WTC11 (cell line): Measurements from ENCODE around the gene GNA12. TPM values are rescaled to one million over a fixed set of nuclear protein-coding genes. Genes with fewer than 3 reads are reported as not detected.

Experiments
- ATAC-seq: fragments of 200-7000 bp; cut with Tn5 transposase; 2 replicates; pipeline ENCODE4 v1.10.0; 2021; ENCODE audit warnings: mild to moderate bottlenecking, moderate library complexity
- CTCF ChIA-PET: fragments of 300-600 bp; sonication (Branson Sonifier 250); formaldehyde crosslinking; loops from one replicate; lab custom pipeline; 2021; ENCODE audit warnings: antibody characterized with exemption; lab: Charles Lee
- POLR2A ChIA-PET: fragments of 350-600 bp; sonication (Branson Sonifier 250); formaldehyde crosslinking; loops from one replicate; lab custom pipeline; 2021; ENCODE audit warnings: antibody characterized with exemption; lab: Charles Lee
- DNase-seq: peaks from one replicate; pipeline ENCODE4 v3.0.0; 2021; ENCODE audit warnings: low spot score
- H3K27ac Mint-ChIP-seq: 2 replicates; pipeline ENCODE4 v1.8.0; 2021; ENCODE audit warnings: mixed read lengths
- H3K27me3 Mint-ChIP-seq: 2 replicates; pipeline ENCODE4 v1.8.0; 2021; ENCODE audit warnings: low read depth, mild to moderate bottlenecking, moderate library complexity, mixed read lengths
- H3K36me3 Mint-ChIP-seq: 2 replicates; pipeline ENCODE4 v1.8.0; 2021; ENCODE audit warnings: mixed read lengths
- H3K4me1 Mint-ChIP-seq: 2 replicates; pipeline ENCODE4 v1.8.0; 2022; ENCODE audit warnings: mixed read lengths
- H3K4me3 Mint-ChIP-seq: 2 replicates; pipeline ENCODE4 v1.8.0; 2021; ENCODE audit warnings: mild to moderate bottlenecking, moderate library complexity, mixed read lengths
- H3K9me3 Mint-ChIP-seq: 2 replicates; pipeline ENCODE4 v1.8.0; 2021; ENCODE audit warnings: mixed read lengths
- ETV6 ChIP-seq: sonication (generic); formaldehyde crosslinking; IDR thresholded peaks from 2 replicates; pipeline ENCODE4 v1.8.1; 2022; ENCODE audit warnings: mild to moderate bottlenecking, missing genetic modification reagents
- FOXJ3 ChIP-seq: sonication (generic); formaldehyde crosslinking; IDR thresholded peaks from 2 replicates; pipeline ENCODE4 v1.9.0; 2021; ENCODE audit warnings: missing genetic modification reagents, mild to moderate bottlenecking, borderline replicate concordance
- FOXK1 ChIP-seq: sonication (generic); formaldehyde crosslinking; IDR thresholded peaks from 2 replicates; pipeline ENCODE4 v1.8.0; 2022; ENCODE audit warnings: mild to moderate bottlenecking, moderate library complexity, missing genetic modification reagents
- KAT7 ChIP-seq: sonication (generic); formaldehyde crosslinking; IDR thresholded peaks from 2 replicates; pipeline ENCODE4 v1.8.1; 2023; ENCODE audit warnings: missing genetic modification reagents, mild to moderate bottlenecking, borderline replicate concordance
- NFYB ChIP-seq: sonication (generic); formaldehyde crosslinking; conservative IDR thresholded peaks from 2 replicates; pipeline ENCODE4 v1.8.0; 2022; ENCODE audit warnings: low read depth, missing genetic modification reagents
- NR3C1 ChIP-seq: sonication (generic); formaldehyde crosslinking; conservative IDR thresholded peaks from 2 replicates; pipeline ENCODE4 v1.8.1; 2023; ENCODE audit warnings: low read depth, mild to moderate bottlenecking, missing genetic modification reagents
- SMAD4 ChIP-seq: sonication (generic); formaldehyde crosslinking; IDR thresholded peaks from 2 replicates; pipeline ENCODE4 v1.8.0; 2022; ENCODE audit warnings: mild to moderate bottlenecking, missing genetic modification reagents
- TEAD1 ChIP-seq: sonication (generic); formaldehyde crosslinking; IDR thresholded peaks from 2 replicates; pipeline ENCODE4 v1.8.0; 2022; ENCODE audit warnings: mild to moderate bottlenecking, missing genetic modification reagents
- ZNF317 ChIP-seq: sonication (generic); formaldehyde crosslinking; IDR thresholded peaks from 2 replicates; pipeline ENCODE4 v1.8.1; 2023; ENCODE audit warnings: low read depth, mild to moderate bottlenecking, moderate library complexity, missing genetic modification reagents, borderline replicate concordance
- ZNF423 ChIP-seq: fragments of 250-450 bp; sonication (Bioruptor Pico); IDR thresholded peaks from 2 replicates; pipeline ENCODE4 v2.1.2; 2022; ENCODE audit warnings: mild to moderate bottlenecking, moderate library complexity
- ZNF671 ChIP-seq: fragments of 250-450 bp; sonication (Bioruptor Pico); IDR thresholded peaks from 2 replicates; pipeline ENCODE4 v1.8.0; 2021; ENCODE audit warnings: mild to moderate bottlenecking
- total RNA-seq: library from RNA; stranded (reverse); gene quantifications from 3 replicates; pipeline ENCODE4 v1.2.3, GENCODE V29; 2021
- TF ChIP-seq, protein P1 (sequence below): fragments of 250-450 bp; sonication (Bioruptor Pico); IDR thresholded peaks from 2 replicates; pipeline ENCODE4 v1.9.0; 2021; ENCODE audit warnings: mild to moderate bottlenecking, borderline replicate concordance
- TF ChIP-seq, protein P2 (sequence below): sonication (generic); formaldehyde crosslinking; IDR thresholded peaks from 2 replicates; pipeline ENCODE4 v1.8.0; 2022; ENCODE audit warnings: mild to moderate bottlenecking, missing genetic modification reagents
- TF ChIP-seq, protein P3 (sequence below): sonication (generic); formaldehyde crosslinking; IDR thresholded peaks from 2 replicates; pipeline ENCODE4 v1.8.1; 2023; ENCODE audit warnings: mild to moderate bottlenecking, missing genetic modification reagents, borderline replicate concordance
- TF ChIP-seq, protein P4 (sequence below): sonication (generic); formaldehyde crosslinking; IDR thresholded peaks from 2 replicates; pipeline ENCODE4 v1.8.0; 2023; ENCODE audit warnings: missing genetic modification reagents, mild to moderate bottlenecking, borderline replicate concordance
- TF ChIP-seq, protein P5 (sequence below): sonication (generic); formaldehyde crosslinking; IDR thresholded peaks from 2 replicates; pipeline ENCODE4 v1.8.0; 2022; ENCODE audit warnings: mild to moderate bottlenecking, missing genetic modification reagents
- TF ChIP-seq, protein P6 (sequence below): fragments of 250-450 bp; sonication (Bioruptor Pico); IDR thresholded peaks from 2 replicates; pipeline ENCODE4 v1.8.0; 2021; ENCODE audit warnings: mild to moderate bottlenecking
- TF ChIP-seq, protein P7 (sequence below): sonication (generic); formaldehyde crosslinking; IDR thresholded peaks from 2 replicates; pipeline ENCODE4 v1.8.1; 2023; ENCODE audit warnings: mild to moderate bottlenecking, moderate library complexity, missing genetic modification reagents

GNA12 gene
- total RNA-seq, 1 experiment from 2014 or later: 99.6 TPM

DNA sequence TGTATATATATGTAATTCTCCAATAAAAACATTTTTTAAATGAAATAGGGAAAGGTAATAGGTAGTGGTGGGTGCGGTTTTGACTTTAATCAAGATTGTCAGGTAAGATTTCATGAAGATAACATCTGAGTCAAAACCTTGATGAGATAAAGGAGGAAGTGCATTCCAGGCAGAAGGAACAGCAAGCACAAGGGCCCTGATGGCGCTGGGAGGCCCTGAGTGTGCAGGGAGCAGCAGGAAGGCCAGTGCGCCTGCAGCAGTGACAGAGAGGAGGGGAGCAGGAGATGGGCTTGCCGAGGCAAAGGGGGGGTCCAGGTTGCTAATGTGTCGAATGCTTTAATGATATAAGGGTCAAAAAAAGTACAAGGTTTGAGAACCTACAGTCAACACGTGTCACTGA is 69.8 kb downstream of the GNA12 start (continued):
- TF ChIP-seq, protein P1, sequence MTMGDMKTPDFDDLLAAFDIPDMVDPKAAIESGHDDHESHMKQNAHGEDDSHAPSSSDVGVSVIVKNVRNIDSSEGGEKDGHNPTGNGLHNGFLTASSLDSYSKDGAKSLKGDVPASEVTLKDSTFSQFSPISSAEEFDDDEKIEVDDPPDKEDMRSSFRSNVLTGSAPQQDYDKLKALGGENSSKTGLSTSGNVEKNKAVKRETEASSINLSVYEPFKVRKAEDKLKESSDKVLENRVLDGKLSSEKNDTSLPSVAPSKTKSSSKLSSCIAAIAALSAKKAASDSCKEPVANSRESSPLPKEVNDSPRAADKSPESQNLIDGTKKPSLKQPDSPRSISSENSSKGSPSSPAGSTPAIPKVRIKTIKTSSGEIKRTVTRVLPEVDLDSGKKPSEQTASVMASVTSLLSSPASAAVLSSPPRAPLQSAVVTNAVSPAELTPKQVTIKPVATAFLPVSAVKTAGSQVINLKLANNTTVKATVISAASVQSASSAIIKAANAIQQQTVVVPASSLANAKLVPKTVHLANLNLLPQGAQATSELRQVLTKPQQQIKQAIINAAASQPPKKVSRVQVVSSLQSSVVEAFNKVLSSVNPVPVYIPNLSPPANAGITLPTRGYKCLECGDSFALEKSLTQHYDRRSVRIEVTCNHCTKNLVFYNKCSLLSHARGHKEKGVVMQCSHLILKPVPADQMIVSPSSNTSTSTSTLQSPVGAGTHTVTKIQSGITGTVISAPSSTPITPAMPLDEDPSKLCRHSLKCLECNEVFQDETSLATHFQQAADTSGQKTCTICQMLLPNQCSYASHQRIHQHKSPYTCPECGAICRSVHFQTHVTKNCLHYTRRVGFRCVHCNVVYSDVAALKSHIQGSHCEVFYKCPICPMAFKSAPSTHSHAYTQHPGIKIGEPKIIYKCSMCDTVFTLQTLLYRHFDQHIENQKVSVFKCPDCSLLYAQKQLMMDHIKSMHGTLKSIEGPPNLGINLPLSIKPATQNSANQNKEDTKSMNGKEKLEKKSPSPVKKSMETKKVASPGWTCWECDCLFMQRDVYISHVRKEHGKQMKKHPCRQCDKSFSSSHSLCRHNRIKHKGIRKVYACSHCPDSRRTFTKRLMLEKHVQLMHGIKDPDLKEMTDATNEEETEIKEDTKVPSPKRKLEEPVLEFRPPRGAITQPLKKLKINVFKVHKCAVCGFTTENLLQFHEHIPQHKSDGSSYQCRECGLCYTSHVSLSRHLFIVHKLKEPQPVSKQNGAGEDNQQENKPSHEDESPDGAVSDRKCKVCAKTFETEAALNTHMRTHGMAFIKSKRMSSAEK (CRISPR knock-in tag): no peak
- TF ChIP-seq TEAD1: no peak
- TF ChIP-seq ETV6: no peak
- TF ChIP-seq, protein P2, sequence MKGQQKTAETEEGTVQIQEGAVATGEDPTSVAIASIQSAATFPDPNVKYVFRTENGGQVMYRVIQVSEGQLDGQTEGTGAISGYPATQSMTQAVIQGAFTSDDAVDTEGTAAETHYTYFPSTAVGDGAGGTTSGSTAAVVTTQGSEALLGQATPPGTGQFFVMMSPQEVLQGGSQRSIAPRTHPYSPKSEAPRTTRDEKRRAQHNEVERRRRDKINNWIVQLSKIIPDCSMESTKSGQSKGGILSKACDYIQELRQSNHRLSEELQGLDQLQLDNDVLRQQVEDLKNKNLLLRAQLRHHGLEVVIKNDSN (CRISPR knock-in tag): no peak
- TF ChIP-seq FOXK1: no peak
- no peak for TF ChIP-seq ZNF423 (CRISPR knock-in tag)
- TF ChIP-seq, protein P3, sequence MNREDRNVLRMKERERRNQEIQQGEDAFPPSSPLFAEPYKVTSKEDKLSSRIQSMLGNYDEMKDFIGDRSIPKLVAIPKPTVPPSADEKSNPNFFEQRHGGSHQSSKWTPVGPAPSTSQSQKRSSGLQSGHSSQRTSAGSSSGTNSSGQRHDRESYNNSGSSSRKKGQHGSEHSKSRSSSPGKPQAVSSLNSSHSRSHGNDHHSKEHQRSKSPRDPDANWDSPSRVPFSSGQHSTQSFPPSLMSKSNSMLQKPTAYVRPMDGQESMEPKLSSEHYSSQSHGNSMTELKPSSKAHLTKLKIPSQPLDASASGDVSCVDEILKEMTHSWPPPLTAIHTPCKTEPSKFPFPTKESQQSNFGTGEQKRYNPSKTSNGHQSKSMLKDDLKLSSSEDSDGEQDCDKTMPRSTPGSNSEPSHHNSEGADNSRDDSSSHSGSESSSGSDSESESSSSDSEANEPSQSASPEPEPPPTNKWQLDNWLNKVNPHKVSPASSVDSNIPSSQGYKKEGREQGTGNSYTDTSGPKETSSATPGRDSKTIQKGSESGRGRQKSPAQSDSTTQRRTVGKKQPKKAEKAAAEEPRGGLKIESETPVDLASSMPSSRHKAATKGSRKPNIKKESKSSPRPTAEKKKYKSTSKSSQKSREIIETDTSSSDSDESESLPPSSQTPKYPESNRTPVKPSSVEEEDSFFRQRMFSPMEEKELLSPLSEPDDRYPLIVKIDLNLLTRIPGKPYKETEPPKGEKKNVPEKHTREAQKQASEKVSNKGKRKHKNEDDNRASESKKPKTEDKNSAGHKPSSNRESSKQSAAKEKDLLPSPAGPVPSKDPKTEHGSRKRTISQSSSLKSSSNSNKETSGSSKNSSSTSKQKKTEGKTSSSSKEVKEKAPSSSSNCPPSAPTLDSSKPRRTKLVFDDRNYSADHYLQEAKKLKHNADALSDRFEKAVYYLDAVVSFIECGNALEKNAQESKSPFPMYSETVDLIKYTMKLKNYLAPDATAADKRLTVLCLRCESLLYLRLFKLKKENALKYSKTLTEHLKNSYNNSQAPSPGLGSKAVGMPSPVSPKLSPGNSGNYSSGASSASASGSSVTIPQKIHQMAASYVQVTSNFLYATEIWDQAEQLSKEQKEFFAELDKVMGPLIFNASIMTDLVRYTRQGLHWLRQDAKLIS (CRISPR knock-in tag): no peak

DNA sequence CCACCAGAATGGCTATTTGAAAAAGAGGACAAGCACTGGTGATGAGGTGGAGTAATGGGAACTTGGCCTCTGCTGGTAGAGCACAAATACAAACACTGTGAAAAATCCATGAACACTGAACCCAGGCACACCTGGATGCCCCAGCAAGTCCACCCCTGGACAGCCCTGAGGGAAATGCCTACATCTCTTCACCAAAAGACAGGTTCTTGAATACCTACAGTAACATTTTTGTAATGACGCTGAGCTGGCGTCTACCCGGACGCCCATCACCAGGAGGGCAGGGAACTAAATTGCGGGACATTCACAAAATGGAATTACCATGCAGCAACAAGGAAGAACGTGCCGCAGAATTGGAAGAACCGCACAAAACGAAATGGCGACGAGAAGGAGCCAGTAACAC is 70.5 kb downstream of the GNA12 start:
- ChIA-PET CTCF (interaction anchor here (0.7 kb wide), 1 partner anchor 13 kb away, joined by 3 read pairs; no protein-coding TSS in a partner anchor), POLR2A (no interaction called here)
- no peaks in the 10 kb centered on the region for H3K27me3 Mint-ChIP-seq
- ATAC-seq (no peak), DNase-seq (no peak)
- peaks cover 37% of the 10 kb centered on the region for H3K36me3 Mint-ChIP-seq
- no peak overlapping the region for H3K4me3 Mint-ChIP-seq
- peak overlapping the region; percentile 50 for H3K27ac Mint-ChIP-seq
- H3K9me3 Mint-ChIP-seq: peaks cover 5% of the 10 kb centered on the region
- peaks cover 23% of the 10 kb centered on the region for H3K4me1 Mint-ChIP-seq
- TF ChIP-seq, protein P4, sequence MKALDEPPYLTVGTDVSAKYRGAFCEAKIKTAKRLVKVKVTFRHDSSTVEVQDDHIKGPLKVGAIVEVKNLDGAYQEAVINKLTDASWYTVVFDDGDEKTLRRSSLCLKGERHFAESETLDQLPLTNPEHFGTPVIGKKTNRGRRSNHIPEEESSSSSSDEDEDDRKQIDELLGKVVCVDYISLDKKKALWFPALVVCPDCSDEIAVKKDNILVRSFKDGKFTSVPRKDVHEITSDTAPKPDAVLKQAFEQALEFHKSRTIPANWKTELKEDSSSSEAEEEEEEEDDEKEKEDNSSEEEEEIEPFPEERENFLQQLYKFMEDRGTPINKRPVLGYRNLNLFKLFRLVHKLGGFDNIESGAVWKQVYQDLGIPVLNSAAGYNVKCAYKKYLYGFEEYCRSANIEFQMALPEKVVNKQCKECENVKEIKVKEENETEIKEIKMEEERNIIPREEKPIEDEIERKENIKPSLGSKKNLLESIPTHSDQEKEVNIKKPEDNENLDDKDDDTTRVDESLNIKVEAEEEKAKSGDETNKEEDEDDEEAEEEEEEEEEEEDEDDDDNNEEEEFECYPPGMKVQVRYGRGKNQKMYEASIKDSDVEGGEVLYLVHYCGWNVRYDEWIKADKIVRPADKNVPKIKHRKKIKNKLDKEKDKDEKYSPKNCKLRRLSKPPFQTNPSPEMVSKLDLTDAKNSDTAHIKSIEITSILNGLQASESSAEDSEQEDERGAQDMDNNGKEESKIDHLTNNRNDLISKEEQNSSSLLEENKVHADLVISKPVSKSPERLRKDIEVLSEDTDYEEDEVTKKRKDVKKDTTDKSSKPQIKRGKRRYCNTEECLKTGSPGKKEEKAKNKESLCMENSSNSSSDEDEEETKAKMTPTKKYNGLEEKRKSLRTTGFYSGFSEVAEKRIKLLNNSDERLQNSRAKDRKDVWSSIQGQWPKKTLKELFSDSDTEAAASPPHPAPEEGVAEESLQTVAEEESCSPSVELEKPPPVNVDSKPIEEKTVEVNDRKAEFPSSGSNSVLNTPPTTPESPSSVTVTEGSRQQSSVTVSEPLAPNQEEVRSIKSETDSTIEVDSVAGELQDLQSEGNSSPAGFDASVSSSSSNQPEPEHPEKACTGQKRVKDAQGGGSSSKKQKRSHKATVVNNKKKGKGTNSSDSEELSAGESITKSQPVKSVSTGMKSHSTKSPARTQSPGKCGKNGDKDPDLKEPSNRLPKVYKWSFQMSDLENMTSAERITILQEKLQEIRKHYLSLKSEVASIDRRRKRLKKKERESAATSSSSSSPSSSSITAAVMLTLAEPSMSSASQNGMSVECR (CRISPR knock-in tag): no peak
- TF ChIP-seq, protein P5, sequence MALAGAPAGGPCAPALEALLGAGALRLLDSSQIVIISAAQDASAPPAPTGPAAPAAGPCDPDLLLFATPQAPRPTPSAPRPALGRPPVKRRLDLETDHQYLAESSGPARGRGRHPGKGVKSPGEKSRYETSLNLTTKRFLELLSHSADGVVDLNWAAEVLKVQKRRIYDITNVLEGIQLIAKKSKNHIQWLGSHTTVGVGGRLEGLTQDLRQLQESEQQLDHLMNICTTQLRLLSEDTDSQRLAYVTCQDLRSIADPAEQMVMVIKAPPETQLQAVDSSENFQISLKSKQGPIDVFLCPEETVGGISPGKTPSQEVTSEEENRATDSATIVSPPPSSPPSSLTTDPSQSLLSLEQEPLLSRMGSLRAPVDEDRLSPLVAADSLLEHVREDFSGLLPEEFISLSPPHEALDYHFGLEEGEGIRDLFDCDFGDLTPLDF (CRISPR knock-in tag): no peak
- TF ChIP-seq NR3C1 (CRISPR knock-in tag): no peak
- TF ChIP-seq ZNF317 (CRISPR knock-in tag): no peak
- TF ChIP-seq FOXJ3 (CRISPR knock-in tag): no peak
- TF ChIP-seq NFYB: no peak
- no peak for TF ChIP-seq KAT7
- TF ChIP-seq SMAD4 (CRISPR knock-in tag): no peak
- TF ChIP-seq ZNF671 (CRISPR knock-in tag): no peak
- no peak for TF ChIP-seq ZNF423 (CRISPR knock-in tag)
- TF ChIP-seq, protein P6, sequence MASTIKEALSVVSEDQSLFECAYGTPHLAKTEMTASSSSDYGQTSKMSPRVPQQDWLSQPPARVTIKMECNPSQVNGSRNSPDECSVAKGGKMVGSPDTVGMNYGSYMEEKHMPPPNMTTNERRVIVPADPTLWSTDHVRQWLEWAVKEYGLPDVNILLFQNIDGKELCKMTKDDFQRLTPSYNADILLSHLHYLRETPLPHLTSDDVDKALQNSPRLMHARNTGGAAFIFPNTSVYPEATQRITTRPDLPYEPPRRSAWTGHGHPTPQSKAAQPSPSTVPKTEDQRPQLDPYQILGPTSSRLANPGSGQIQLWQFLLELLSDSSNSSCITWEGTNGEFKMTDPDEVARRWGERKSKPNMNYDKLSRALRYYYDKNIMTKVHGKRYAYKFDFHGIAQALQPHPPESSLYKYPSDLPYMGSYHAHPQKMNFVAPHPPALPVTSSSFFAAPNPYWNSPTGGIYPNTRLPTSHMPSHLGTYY (CRISPR knock-in tag): no peak
- TF ChIP-seq, protein P7, sequence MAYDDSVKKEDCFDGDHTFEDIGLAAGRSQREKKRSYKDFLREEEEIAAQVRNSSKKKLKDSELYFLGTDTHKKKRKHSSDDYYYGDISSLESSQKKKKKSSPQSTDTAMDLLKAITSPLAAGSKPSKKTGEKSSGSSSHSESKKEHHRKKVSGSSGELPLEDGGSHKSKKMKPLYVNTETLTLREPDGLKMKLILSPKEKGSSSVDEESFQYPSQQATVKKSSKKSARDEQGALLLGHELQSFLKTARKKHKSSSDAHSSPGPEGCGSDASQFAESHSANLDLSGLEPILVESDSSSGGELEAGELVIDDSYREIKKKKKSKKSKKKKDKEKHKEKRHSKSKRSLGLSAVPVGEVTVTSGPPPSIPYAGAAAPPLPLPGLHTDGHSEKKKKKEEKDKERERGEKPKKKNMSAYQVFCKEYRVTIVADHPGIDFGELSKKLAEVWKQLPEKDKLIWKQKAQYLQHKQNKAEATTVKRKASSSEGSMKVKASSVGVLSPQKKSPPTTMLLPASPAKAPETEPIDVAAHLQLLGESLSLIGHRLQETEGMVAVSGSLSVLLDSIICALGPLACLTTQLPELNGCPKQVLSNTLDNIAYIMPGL (CRISPR knock-in tag): no peak
- TF ChIP-seq FOXK1: no peak
